HG02938 (cell line): ENCODE data around the gene ATP13A3.

Experiments used
- ATAC-seq: cut with Tn5 transposase; IDR thresholded peaks from one replicate; pipeline ENCODE4 v1.9.1; 2021; ENCODE audit warnings: mild to moderate bottlenecking, moderate library complexity; ENCODE audit not compliant: unreplicated experiment

Gene ATP13A3

DNA sequence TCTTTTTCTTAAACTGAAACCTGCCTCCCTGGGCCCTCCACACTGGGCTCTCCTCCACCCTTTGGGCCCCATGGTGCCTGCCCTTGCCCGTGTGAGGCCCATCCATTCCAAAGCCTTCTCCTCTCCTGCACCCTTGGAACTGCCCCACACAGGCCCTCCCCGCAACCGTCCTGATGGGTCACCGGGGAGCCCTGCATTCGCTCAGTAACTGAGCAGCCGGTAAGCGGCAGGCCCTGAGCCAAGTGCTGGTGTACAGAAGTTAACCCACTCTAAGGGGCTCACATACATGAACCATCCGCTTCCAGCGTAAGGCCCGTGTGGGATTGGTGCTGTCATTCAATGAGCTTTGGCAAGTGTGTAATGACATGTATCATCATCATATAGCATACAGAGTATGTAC lies 111.9 kb downstream of the ATP13A3 start:
- no peak for ATAC-seq

GRCh38 chr3:194373899-194374298 lies 112.9 kb downstream of the ATP13A3 start:
- no peak for ATAC-seq

DNA sequence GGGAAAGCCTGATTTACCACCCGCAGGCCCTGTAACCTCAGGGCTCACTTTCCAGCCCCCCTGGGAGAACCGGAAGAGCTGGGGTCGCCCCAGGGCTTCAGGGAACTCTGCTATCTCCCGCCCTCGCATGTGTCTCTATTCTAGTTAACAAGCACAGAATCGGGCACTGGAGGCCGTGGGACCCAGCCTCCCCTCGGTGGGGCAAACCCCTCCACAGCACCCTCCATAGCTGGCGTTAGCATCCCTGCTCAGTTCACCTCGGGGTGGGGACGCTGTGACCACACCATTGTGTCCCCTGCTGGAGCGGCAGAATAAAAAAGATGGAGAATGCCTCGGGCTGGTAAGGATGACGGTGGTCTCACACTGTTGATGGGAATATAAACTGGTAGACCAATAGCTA lies 113.8 kb downstream of the ATP13A3 start:
- no peak for ATAC-seq

DNA sequence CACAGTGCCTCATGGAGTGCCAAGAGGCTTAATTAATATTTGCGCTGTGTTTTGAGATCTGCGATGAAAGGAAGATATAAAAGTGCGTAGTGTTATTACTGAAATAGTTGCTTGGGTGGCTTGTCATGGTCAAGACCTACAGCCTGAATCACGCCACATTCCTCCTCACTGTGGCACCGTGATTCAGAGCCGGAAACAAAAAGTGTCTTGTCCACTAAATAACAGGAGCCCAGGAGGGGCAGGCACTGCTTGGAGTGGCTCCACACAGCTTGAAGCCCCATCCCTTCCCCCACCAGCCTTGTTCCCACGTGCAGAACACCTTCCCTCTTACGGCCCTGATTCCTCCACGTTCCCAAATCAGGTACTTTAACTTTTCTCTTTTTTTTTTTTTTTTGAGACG lies 116.0 kb downstream of the ATP13A3 start:
- ATAC-seq, result no peak

GRCh38 chr3:194369522-194370279 lies 117.1 kb downstream of the ATP13A3 start, which contains the start of gene LRRC15:
TSS of gene LRRC15 (minus strand) at chr3:194369743. CDS start at chr3:194361043, 8,700 bp downstream.
- ATAC-seq, result no peak

- ATAC-seq, result no peak
These were observed 117.9 kb downstream of the ATP13A3 start for GRCh38 chr3:194368918-194369317.

DNA sequence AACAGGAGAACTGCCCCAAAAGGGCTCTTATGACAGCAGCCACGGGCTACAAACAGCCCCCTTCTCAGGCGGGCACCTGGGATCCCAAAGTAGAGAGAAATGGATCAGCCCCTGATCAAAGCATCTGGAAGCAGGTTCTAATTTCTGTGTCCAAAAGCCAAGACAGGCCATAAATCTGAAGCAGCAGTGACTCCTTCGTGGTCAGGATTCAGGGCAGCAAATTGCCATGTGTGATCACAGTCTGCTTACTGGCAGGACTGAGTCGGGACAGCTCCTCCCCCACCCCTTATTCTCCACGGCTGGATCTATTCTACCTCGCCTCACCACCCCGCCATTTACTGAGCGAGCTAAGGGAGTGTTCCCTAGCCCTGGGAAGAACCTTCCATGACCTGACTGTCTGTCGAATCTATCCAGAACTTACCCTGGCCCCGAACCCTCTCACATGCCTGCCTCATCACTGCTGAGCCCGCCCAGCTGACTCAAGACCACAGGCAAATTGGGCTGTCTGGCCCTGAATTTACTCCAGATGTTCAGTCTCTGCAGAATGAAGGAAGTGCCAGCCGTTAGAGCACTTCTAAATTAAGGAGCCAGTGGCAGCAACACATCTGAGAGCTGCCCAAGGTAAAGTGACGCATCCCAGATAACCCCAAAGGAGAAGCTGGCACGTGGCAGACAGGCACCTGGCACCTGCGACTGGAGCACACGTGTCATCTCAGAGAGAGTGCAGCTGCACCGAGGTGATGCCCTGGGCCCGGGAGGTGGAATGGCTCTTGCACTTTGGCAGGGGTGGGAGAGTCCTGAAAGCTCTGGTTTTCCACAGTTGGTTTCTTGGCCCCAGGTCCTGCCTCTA lies 118.6 kb downstream of the ATP13A3 start:
- no peak for ATAC-seq

DNA sequence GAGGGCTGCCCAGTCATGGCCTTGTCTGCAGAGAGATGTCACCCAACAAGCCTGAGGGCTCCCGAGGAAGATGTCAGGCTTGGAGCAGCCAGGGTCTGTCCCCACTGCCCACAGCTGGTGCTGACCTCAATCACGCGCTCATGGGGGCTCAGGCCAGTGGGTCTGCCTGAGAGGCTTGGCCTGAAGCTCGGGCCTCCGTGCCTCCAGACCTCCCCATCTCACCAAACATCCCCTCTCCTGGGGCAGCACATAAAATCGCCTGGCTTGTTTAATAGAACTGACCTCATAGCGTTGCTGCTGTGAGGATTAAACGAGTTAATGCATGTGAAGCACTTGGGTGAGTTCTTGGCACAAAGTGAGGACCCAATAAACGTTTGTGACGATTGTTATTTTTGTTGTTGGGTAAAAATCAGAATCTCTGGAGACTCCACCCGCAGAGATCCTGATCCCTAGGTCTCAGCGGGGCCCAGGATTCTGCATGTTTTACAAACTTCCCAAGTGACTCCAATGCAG lies 120.8 kb downstream of the ATP13A3 start:
- no peak for ATAC-seq

DNA sequence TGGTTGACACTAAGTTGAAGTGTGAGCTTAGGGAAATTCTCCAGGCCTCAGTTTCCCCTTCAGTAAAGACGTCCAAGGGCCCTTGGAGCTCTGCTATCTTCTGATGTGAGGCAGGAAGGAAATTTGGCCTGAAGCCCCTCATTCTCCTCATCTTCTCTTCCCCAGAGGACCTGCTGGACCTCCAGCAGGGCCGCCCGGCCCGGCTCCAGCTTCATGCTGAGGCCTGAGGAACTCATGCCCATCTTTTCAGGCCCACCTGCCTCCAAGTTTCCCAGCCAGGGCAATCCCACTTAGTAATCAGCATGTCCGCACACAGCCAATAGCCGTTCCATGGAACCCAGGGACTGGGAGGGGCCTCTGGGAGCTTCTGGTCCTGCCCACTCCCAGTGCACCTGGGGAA lies 121.3 kb downstream of the ATP13A3 start:
- ATAC-seq, result no peak

GRCh38 chr3:194364652-194365434 lies 122.0 kb downstream of the ATP13A3 start:
- ATAC-seq, result no peak

DNA sequence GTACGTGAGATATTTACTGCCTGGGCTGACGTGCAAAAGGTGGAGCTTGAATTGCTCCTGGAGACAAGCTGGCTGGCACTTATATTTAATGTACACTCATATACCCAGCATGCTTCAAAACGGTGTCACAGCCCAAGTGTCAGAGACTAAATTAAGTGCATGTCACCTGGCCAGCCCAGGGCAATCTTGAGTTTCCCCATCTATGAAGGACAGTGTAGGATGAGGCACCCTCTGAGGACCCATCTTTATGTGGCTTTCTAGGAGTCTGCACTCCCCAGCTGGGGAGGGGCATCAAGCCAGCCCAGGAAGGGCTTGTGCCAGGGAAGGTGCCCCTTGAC lies 122.5 kb downstream of the ATP13A3 start:
- ATAC-seq, result no peak

- ATAC-seq, result no peak
These were observed 126.2 kb downstream of the ATP13A3 start for GRCh38 chr3:194360568-194360967.

GRCh38 chr3:194357681-194358080 lies 129.1 kb downstream of the ATP13A3 start:
- no peak for ATAC-seq

DNA sequence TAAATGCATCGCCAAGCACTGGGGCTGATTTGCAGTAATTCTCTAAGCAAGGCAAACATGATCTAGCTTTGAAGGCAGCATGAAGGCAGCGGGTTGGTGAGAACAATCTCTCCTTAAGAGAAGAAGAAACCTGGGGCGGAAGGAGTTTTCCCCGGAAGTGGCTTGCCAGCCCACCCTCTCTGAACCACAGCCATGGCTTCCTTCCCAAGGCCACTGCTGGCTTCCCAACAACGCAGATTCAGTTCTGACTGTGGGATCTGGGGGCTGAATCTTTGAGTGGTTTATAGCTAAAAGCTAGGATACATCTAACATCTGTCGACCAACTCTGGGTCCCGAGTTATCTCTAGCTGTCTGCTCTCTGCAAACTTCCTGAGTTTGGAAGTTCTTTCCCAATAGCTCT lies 131.4 kb downstream of the ATP13A3 start:
- ATAC-seq, result no peak

- no peak for ATAC-seq
These were observed 132.5 kb downstream of the ATP13A3 start for GRCh38 chr3:194354315-194354714.
